ENCODE data around the gene CD2.
"Not testable (repeated sequence)": the region's sequence is repeated elsewhere in the genome, so short reads cannot be mapped to it uniquely, and the experiment has no call there.

CD2 gene

DNA sequence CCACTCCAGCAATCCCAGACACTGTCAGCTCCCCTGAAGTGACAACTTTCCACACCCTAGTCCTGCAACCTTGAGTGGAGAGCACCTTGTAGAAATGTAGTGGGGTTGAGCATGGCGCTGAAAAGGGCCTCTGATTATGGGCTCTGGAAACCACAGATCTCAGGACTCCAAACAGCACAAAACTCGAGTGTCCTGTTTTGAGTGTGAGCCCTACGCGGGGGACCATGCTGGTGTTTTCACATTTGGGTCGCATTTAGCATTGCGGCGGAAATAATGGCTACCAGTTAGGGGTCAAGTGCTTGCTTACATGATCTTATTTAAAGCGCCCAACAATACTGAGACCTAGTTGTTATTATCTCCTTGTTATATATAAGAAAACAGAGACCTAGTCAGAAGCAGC lies 1.9 kb downstream of the CD2 start:
- in situ Hi-C loops (cut with MboI; ENCODE audit: low sequenced_read_pairs) = not testable (repeated sequence)

DNA sequence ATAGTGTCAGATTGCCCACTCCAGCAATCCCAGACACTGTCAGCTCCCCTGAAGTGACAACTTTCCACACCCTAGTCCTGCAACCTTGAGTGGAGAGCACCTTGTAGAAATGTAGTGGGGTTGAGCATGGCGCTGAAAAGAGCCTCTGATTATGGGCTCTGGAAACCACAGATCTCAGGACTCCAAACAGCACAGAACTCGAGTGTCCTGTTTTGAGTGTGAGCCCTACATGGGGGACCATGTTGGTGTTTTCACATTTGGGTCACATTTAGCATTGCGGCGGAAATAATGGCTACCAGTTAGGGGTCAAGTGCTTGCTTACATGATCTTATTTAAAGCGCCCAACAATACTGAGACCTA lies 4.2 kb downstream of the CD2 start:
- in situ Hi-C loops (cut with MboI; ENCODE audit: low sequenced_read_pairs) = not testable (repeated sequence)

DNA sequence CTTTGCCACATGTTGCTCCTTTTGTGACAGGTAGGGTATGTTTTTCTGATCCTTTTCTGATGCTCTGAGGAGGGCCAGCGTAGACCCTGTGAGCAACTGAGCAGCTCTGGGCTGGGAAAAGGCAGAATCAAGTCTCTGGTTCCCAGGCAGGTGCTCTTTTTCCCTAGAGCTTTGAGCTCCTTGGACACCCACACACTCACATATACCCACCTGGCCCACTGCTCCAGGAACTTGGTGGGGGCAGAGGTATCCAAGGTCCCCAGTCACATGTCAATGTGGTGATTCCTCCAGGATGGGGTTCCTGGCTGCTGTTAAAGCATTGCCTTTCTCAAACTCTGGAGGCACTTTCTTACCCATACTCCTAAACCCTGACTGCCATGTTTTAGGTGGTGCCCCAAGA lies 5.4 kb downstream of the CD2 start:
- in situ Hi-C loops (cut with MboI; ENCODE audit: low sequenced_read_pairs) = no loop called here

DNA sequence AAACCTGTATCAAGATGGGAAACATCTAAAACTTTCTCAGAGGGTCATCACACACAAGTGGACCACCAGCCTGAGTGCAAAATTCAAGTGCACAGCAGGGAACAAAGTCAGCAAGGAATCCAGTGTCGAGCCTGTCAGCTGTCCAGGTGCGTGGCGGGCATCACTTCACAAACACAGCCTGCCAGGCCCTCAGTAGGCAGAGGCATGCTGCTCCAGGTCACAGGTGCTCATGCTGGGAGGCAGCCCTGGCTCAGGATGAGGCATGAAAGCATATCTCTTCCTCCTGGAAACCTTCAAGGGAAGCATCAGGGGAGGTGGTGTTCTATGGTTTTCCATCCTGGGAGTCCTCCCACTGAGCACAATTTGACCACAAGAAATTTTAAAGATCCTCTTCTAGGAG lies 6.3 kb downstream of the CD2 start:
- in situ Hi-C loops (cut with MboI; ENCODE audit: low sequenced_read_pairs) = no loop called here

DNA sequence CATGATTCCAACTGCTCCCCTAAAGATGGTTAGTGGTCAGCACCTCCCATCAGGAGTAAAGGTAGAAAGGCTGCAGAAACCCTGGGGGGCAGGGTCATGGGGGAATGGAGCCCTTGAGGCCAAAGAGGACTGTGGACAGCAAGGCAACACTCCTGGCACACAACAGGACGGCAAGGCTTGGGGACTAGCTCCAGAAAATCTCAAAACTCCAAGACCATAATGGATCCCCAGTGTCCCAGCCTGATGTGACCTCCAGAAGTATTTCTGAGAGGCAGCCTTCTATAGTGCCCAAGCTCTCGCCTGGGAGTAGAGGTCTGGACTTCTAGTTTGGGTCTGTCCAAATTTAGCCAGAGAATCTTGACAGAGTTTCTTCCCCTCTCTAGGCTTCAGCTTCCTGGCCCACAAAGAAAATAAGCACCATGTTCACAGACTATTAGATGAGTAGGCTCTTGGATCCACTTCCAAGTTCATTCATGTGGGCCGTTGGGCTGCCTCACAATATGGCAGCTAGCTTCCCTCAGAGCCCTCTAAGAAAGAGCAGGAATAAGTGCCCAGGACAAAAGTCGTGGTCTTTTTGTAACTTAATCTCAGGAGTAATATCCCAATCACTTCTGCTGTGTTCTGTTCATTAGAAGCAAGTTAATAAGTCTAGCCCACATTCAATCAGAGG lies 6.9 kb downstream of the CD2 start:
- in situ Hi-C loops (cut with MboI; ENCODE audit: low sequenced_read_pairs) = no loop called here

DNA sequence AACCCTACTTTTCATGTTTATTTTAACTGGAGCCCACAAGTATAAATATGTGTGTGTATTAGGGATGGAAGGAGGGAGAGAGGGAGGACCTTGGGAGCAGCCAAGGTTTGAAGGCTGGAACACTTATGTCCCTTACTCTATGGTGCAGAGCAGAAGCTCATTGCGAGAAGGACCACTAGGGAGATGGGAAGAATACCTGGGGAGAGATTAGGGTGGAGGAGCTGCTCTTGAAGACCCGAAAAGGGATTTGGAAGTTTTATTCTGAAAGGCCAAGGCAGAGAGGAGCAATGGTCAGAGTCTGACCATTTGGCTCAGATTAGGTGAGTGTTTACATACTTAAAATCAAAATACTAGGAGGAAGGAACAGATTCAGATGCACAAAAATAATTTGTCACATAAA lies 8.1 kb downstream of the CD2 start:
- in situ Hi-C loops (cut with MboI; ENCODE audit: low sequenced_read_pairs) = no loop called here

DNA sequence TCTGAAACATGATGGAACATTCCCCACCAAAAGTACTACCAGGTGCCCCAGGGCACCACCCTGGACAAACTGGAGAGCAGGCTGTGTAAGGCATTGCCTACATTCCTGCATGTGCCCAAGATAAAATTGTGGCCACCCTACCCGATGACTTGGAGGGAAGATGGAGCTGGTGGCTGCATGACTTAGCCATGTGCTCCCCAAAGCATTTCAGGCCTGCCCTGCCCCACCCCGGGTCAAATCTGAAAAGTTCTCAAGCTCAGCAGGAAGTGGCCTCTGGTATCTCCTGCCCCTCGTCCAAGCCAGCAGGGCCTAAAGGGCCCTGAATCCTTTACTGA lies 8.5 kb downstream of the CD2 start:
- in situ Hi-C loops (cut with MboI; ENCODE audit: low sequenced_read_pairs) = no loop called here

DNA sequence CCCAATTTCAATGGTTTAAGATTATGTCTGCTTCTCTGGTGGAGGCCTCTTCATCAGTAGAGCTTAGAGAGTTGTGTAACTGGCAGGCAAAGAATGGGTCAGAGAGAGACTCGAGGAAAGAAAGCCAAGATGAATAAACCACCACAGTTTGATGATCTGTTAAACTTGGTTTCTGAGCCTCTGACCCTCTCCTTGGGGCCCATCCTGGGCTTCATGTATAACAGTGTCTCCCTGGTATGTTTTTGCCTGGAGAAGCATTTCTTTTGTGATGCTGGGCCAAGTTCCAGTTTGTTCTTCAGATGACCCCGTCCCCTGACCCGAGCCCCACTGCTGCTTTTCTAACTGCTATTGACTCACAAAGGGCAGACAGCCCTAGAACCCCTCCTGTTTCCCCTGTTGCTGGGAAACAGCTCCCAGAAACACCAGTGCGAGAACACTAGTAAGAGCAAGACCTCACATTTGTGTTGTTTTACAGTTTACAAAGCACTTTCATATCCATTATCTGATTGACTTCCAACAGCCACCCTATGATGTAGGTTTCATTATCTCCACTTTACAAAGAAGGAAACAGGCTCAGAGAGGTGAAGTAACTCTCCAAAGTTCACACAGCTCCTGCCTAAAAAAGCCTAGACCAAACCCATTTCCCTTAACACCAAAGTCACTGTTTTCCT lies 9.0 kb downstream of the CD2 start:
- in situ Hi-C loops (cut with MboI; ENCODE audit: low sequenced_read_pairs) = no loop called here

DNA sequence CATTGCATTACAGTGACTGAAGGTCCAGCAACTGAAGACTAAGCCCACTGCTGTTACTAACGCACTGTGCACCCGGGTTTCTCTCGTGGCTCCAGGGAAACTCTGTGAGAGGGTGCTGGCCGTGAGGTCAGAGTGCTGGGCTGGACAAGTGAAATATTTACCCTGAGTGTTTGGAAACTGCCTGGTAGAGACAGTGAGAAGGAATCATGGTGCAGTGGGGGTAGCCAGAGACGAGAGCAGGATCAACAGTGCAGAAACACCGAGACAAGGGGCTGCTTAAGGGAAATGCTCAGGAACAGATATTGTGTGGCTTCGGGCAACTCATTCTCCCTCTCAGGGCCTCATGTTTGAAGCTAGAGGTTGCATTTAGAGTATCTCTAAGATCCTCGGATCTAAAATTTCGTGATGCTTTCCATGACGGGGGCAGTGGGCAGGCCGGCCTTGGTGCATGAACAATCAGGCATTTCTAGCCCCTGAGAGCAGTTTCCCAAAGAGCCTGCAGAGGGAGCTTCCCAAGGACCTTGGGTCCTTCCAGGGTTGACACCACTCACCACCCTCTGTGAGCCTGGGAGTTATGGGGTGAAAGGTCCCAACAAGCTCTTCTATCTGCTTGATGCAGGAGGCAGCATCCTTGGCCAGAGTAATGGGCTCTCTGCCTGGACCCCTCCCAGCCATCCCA lies 9.7 kb downstream of the CD2 start:
- in situ Hi-C loops (cut with MboI; ENCODE audit: low sequenced_read_pairs) = no loop called here

DNA sequence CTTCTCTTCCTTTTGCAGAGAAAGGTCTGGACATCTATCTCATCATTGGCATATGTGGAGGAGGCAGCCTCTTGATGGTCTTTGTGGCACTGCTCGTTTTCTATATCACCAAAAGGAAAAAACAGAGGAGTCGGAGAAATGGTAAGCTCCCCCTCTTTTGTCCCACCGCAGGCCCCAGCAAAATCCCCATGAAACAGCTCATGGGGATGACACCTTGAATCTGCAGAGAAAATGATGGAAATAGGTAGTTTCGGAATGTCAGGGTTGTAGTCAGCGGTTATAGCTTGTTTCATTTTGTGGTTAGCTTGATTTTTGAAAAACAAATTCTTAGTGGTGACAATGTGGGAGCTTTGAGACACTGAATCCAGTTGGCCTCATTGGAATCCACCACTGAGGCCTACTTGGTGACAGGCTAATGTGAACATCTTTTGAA lies 10.3 kb downstream of the CD2 start:
- in situ Hi-C loops (cut with MboI; ENCODE audit: low sequenced_read_pairs) = no loop called here

DNA sequence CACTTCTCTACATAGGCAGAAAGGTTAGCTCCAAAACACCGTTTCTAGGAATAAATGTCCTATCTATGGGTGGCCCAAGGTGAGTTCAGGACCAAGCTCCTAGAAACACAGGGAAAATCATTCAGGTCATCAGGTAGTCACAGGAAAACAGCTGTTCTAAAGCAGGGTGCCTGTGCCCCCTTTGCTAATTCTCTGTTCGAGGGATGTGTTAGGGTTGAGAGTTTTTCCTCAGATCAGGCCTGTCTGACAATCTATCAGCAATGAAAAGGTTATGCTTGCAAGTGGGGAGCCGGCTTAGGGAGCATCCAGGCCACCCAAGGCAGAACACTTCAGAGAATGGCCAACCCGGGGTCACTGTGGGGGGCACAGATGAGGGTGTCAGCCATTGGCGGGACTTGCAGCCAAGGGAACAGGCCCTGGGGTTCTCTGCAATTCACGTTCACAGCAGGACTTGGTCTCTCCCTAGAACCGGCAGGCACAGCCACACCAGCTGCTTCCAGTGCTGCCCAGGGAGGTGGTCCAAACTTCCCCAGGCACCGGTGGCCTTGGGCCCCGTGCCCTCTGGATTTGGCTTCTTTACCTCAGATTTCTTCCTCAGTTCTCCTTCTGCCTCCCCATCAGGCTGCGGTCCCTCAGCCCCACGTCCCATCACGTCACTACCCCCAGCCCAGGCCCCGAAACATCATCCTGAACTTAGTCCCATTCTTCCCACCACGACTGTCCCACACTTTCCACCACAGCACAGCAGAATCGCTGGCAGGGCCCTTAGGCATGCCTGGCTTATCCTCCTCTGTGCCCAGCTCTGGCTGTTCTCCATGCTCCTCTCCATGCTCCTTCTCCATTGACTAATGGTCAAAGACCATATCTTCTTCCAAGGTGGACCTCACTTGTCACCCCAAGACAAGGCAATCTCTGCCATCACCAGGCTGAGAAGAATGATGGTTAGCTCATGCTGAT lies 11.0 kb downstream of the CD2 start:
- in situ Hi-C loops (cut with MboI; ENCODE audit: low sequenced_read_pairs) = no loop called here

DNA sequence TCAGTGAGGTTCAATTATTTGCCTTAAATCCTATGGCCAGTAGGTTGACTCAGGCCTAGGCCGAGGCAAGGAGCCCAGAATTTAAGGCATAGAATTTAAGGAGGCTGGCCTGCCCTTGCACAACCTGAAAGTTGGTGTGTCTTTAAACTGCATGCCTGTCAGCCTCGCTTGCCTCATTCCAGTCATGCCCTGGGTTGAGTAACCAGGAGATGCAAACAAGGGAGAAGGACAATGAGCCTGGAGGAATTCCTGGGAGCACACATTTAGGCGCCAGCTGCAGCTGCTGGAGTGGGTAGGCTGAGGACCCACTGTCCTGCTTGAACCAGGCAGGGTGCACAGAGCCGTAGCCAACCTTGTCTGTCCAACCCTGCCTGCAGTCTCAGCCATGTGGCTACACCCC lies 11.7 kb downstream of the CD2 start:
- in situ Hi-C loops (cut with MboI; ENCODE audit: low sequenced_read_pairs) = no loop called here

DNA sequence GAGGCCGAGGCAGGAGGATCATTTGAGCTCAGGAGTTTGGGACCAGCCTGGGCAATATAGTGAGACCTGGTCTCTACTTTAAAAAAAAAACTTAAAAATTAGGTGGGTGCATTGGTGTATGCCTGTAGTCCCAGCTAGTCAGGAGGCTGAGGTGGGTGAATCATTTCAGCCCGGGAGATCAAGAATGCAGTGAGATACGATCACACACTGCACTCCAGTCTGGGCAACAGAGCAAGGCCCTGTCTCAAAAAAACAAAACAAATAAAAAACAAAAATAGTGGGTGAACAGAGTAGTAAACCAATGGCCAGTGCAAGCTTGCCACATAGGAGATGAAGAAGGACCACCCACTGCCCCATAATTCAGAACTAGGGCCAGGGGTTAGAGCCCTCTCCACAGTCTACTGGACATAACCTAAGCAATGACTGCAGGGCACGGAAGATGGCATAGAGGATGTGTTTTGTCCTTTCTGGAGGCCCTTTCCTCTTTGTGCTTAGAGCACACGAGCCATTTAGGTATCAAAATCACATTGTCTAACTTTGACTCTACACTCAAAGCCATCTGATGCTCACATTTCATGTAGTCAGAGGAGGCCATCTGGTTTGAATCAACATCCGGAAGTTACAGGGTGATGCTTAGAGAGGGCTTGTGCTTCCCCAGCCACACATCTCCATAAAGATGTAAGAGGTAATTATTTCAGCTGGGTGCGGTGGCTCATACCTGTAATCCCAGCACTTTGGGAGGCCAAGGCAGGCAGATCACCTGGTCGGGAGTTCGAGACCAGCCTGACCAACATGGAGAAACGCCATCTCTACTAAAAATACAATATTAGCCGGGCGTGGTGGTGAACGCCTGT lies 12.6 kb downstream of the CD2 start:
- in situ Hi-C loops (cut with MboI; ENCODE audit: low sequenced_read_pairs) = no loop called here

DNA sequence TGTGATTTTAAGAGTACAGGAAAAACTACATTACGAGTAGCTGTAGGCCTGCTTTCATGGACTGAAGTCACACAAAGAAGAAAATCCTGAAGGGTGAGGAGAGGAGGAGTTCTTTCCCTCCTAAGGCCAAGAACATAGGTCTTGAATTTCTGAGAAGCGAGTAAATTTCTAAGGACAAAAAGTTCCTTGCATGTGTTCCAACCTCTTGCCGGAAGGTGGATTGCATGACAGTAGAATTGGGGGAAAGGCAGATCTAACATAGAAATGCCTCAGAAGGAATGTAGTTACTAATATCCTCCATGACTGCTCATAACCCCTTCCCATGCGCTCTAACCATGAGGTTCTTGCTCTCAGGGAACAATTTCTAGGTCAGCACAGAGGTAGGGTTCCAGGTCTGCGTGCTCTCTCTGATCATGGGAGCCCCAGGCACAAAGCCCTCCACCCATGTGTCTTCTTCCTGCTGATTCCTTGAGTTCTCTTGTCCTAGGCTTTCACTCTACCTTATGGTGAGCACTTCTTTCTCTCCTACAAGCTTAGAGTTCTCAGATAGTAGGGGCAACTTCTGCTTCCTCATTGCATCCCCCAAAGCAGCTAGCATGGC lies 13.7 kb downstream of the CD2 start:
- in situ Hi-C loops (cut with MboI; ENCODE audit: low sequenced_read_pairs) = no loop called here

DNA sequence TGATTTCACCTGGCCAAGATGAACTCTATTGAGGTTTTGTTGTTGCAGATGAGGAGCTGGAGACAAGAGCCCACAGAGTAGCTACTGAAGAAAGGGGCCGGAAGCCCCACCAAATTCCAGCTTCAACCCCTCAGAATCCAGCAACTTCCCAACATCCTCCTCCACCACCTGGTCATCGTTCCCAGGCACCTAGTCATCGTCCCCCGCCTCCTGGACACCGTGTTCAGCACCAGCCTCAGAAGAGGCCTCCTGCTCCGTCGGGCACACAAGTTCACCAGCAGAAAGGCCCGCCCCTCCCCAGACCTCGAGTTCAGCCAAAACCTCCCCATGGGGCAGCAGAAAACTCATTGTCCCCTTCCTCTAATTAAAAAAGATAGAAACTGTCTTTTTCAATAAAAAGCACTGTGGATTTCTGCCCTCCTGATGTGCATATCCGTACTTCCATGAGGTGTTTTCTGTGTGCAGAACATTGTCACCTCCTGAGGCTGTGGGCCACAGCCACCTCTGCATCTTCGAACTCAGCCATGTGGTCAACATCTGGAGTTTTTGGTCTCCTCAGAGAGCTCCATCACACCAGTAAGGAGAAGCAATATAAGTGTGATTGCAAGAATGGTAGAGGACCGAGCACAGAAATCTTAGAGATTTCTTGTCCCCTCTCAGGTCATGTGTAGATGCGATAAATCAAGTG lies 14.3 kb downstream of the CD2 start:
- in situ Hi-C loops (cut with MboI; ENCODE audit: low sequenced_read_pairs) = no loop called here

DNA sequence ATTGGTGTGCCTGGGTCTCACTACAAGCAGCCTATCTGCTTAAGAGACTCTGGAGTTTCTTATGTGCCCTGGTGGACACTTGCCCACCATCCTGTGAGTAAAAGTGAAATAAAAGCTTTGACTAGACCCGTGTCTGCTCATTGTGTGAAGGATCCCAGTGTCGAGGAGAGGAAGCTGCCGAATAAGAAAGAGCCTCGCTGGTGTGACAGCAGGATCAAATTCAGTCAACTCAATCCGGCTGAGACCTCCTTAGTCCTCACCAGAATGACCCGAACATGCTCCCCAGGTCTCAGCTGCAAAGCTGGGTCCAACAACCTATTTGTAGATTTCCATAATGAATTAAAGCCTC lies 14.8 kb downstream of the CD2 start:
- in situ Hi-C loops (cut with MboI; ENCODE audit: low sequenced_read_pairs) = no loop called here

DNA sequence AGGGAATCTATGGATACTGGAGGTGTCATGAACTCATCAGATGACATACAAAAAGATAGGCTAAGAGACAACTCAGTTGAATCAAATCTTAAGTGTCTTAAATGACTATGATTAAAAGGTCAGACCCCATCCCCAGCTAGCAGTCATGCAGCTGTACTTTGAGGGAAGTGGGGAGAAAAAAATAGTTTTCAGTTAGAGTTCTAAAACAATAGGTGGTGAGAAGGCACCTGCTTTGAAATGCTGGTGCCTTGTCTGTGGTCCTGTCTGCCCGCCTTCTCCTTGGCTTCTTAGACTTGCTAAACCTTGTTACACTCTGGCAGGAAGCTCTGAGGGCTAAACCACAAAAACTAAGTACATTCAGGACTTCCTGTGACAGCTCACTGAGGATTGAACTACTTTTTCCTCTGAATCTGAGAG lies 15.3 kb downstream of the CD2 start:
- in situ Hi-C loops (cut with MboI; ENCODE audit: low sequenced_read_pairs) = no loop called here

DNA sequence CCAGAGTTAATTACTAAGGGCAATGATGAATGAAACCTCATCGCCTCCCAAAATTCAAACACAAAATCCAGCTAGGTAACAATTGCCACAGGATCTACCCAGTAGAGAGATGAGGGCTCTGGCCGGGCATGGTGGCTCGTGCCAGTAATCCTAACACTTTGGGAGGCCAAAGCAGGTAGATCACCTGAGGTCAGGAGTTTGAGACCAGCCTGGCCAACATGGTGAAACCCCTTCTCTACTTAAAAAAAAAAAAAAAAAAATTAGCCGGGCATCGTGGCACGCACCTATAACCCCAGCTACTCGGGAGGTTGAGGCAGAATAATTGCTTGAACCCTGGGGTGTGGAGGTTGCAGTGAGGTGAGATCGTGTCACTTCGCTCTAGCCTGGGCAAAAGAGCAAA lies 15.8 kb downstream of the CD2 start:
- in situ Hi-C loops (cut with MboI; ENCODE audit: low sequenced_read_pairs) = no loop called here

DNA sequence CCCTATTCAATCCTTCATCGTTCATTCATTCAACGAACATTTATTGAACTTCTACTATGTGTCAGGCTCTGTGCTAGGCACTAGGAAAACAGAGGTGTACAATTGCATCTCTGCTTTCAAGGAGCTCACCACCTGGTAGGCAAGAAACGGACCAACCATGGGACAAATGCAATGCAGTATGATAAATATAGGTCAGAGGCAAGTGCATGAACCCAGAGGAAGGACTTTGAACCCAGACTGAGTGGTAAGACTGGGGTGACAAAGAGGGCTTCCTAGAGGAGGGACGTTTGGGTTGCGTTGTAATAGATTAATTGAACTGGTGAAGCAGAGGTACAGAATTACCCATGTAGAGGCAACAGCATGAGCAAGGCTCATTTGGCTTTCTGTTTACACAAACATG lies 16.4 kb downstream of the CD2 start:
- in situ Hi-C loops (cut with MboI; ENCODE audit: low sequenced_read_pairs) = no loop called here
